Measurements from ENCODE around the gene AHI1. TPM values are rescaled to one million over a fixed set of nuclear protein-coding genes. Genes with fewer than 3 reads are reported as not detected.

The AHI1 gene
- total and polyA plus RNA-seq, 2 donors (not counting 1 experiment from before 2014, with no cell fraction given) = 8.3 to 61.7 TPM

GRCh38 chr6:135234492-135234780 lies 263.1 kb downstream of the AHI1 start:
- H3K4me1 ChIP-seq (ENCODE audit: control insufficient read depth in 2 of 2, insufficient read depth in 2 of 2, low read length in 2 of 2) = no peaks in the 10 kb centered on the region
- no peak for DNase-seq
- H3K4me2 ChIP-seq (replicated peaks; ENCODE audit: low read depth, low read length, poor library complexity, severe bottlenecking) = no peak overlapping the region
- ChIA-PET CTCF (no interaction called here), POLR2A (no interaction called here)
- H3K27me3 ChIP-seq (replicated peaks in 1 of 4; ENCODE audit: control extremely low read depth in 1 of 4, control insufficient read depth in 3 of 4, insufficient read depth in 4 of 4, low read length in 3 of 4) = no peaks in the 10 kb centered on the region
- Mint-ChIP-seq H3K27me3 (peaks cover 3% of the 10 kb centered on the region), H3K9me3 (ENCODE audit: insufficient read depth) (no peaks in the 10 kb centered on the region), H3K4me1 (no peaks in the 10 kb centered on the region), H3K4me3 (no peak overlapping the region), H3K27ac (no peak overlapping the region)
- H2AFZ ChIP-seq (ENCODE audit: insufficient read depth, low read depth, low read length, poor library complexity, severe bottlenecking) = no peak overlapping the region
- no peaks in the 10 kb centered on the region for H3K79me2 ChIP-seq (ENCODE audit: control insufficient read depth, insufficient read depth, low read length)
- H4K20me1 ChIP-seq (ENCODE audit: control insufficient read depth, insufficient read depth, low read length, poor library complexity, severe bottlenecking) = no peaks in the 10 kb centered on the region
- H3K4me3 ChIP-seq (ENCODE audit: control extremely low read depth in 1 of 5, extremely low read depth in 1 of 5, insufficient read depth in 1 of 5, low read depth in 2 of 5, low read length in 4 of 5) = no peak overlapping the region
- no peaks in the 10 kb centered on the region for H3K36me3 ChIP-seq (replicated peaks in 1 of 2; ENCODE audit: control extremely low read depth in 1 of 2, control insufficient read depth in 1 of 2, extremely low read depth in 1 of 2, insufficient read depth in 2 of 2, low read length in 1 of 2)
- WGBS (ENCODE audit: insufficient coverage) = no CpG with 5 or more reads among the region's 1 CpG
- no peak for ATAC-seq (ENCODE audit: low read depth)
- no peak for TF ChIP-seq CTCF (IDR thresholded peaks at IDR 0.05)
- TF ChIP-seq EZH2 (IDR thresholded peaks at IDR 0.05; ENCODE audit: borderline replicate concordance, insufficient read depth, low read depth, low read length, poor library complexity, severe bottlenecking) = no peak
- no peaks in the 10 kb centered on the region for H3K9me3 ChIP-seq (ENCODE audit: control extremely low read depth in 1 of 3, control insufficient read depth in 2 of 3, insufficient read depth in 1 of 3, low read length in 2 of 3)
- intact Hi-C loops (cut with micrococcal nuclease) = no loop called here
- H3K9ac ChIP-seq (ENCODE audit: low read length) = no peak overlapping the region
- H3K27ac ChIP-seq (ENCODE audit: low read length in 2 of 2) = no peak overlapping the region

GRCh38 chr6:135233686-135234491 lies 263.7 kb downstream of the AHI1 start:
- H3K27ac ChIP-seq (ENCODE audit: low read length in 2 of 2) = no peak overlapping the region
- WGBS (ENCODE audit: insufficient coverage) = 88% methylated on average over 2 of the region's 5 CpGs
- POLR2A ChIA-PET = no interaction called here
- H3K9ac ChIP-seq (ENCODE audit: low read length) = no peak overlapping the region
- Mint-ChIP-seq H3K27ac (no peak overlapping the region), H3K4me3 (no peak overlapping the region), H3K9me3 (ENCODE audit: insufficient read depth) (no peaks in the 10 kb centered on the region), H3K4me1 (no peaks in the 10 kb centered on the region), H3K27me3 (peaks cover 2% of the 10 kb centered on the region)
- ATAC-seq (ENCODE audit: low read depth) (no peak), DNase-seq (no peak)
- no peaks in the 10 kb centered on the region for H3K4me1 ChIP-seq (ENCODE audit: control insufficient read depth in 2 of 2, insufficient read depth in 2 of 2, low read length in 2 of 2)
- H3K9me3 ChIP-seq (ENCODE audit: control extremely low read depth in 1 of 3, control insufficient read depth in 2 of 3, insufficient read depth in 1 of 3, low read length in 2 of 3) = no peaks in the 10 kb centered on the region
- CTCF ChIA-PET = no interaction called here
- H3K4me2 ChIP-seq (replicated peaks; ENCODE audit: low read depth, low read length, poor library complexity, severe bottlenecking) = no peak overlapping the region
- H2AFZ ChIP-seq (ENCODE audit: insufficient read depth, low read depth, low read length, poor library complexity, severe bottlenecking) = no peak overlapping the region
- no peaks in the 10 kb centered on the region for H3K36me3 ChIP-seq (replicated peaks in 1 of 2; ENCODE audit: control extremely low read depth in 1 of 2, control insufficient read depth in 1 of 2, extremely low read depth in 1 of 2, insufficient read depth in 2 of 2, low read length in 1 of 2)
- intact Hi-C loops (cut with micrococcal nuclease) = no loop called here
- H3K79me2 ChIP-seq (ENCODE audit: control insufficient read depth, insufficient read depth, low read length) = no peaks in the 10 kb centered on the region
- H3K4me3 ChIP-seq (ENCODE audit: control extremely low read depth in 1 of 5, extremely low read depth in 1 of 5, insufficient read depth in 1 of 5, low read depth in 2 of 5, low read length in 4 of 5) = no peak overlapping the region
- H3K27me3 ChIP-seq (replicated peaks in 1 of 4; ENCODE audit: control extremely low read depth in 1 of 4, control insufficient read depth in 3 of 4, insufficient read depth in 4 of 4, low read length in 3 of 4) = no peaks in the 10 kb centered on the region
- no peaks in the 10 kb centered on the region for H4K20me1 ChIP-seq (ENCODE audit: control insufficient read depth, insufficient read depth, low read length, poor library complexity, severe bottlenecking)
- no peak for TF ChIP-seq EZH2 (IDR thresholded peaks at IDR 0.05; ENCODE audit: borderline replicate concordance, insufficient read depth, low read depth, low read length, poor library complexity, severe bottlenecking)
- no peak for TF ChIP-seq CTCF (IDR thresholded peaks at IDR 0.05)

Data from B cell (primary cell).